Measurements from ENCODE around the gene DDX60.
"Not testable (repeated sequence)": the region's sequence is repeated elsewhere in the genome, so short reads cannot be mapped to it uniquely, and the experiment has no call there.

DDX60 gene

DNA sequence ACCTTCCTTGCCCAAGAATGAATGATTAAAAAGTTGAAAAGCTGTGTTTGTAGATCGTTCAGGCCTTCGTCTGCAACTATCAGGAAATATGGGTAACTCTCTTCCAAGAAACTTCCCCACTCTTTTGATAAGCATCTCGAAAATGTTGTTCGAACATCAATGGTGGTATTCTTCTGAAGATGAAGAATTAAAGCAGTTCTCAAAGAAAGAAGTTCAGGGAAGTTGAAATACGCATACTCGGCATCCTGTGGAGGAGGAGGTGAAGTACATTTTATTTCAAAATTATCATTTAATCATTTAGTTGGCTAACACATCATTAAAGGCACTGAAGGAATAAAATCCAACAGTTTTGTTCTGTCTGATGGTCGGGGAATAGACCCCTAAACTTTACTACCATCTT, 12.1 kb downstream of the DDX60 start:
- Histone ChIP-seq H3K27me3 (no peaks in the 10 kb centered on the region), H3K9me3 (no peaks in the 10 kb centered on the region), H3K4me1 (peaks cover 7% of the 10 kb centered on the region), H3K4me3 (ENCODE audit: low read depth, low read length) (no peak overlapping the region), H3K36me3 (no peaks in the 10 kb centered on the region)
- no peak for TF ChIP-seq CTCF (IDR thresholded peaks at IDR 0.05; ENCODE audit: low read depth, low read length)
- DNase-seq, result no peak

DNA sequence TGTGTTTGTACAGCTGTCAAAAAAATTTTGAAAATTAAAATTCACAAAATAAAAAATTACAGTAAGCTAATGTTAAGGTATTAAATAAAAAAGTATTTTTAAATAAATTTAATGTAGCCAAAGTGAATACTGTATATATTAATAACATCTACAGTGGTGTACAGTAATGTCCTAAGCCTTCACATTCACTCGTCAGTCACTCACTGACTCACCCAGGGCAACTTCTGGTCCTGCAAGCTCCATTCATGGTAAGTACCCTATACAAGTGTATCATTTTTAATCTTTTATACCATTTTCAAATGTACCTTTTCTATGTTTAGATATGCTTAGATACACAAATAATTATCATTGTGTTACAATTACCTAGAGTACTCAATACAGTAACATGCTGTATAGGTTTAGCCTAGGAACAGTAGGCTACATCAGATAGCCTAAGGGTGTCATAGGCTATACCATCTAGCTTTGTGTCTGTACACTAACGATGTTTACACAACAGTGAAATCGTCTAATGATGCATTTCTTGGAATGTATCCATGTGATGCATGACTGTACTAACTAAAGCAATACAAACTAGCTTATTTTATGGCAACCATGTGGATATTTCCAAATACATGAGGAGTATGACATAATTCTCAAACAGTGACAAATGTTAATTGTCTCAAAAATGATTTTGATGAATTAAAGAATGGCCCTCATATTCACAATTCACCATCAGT, 13.7 kb downstream of the DDX60 start:
- H3K27me3 ChIP-seq, result no peaks in the 10 kb centered on the region
- H3K4me3 ChIP-seq (ENCODE audit: low read depth, low read length), result no peak overlapping the region
- H3K9me3 ChIP-seq, result no peaks in the 10 kb centered on the region
- DNase-seq, result no peak
- TF ChIP-seq CTCF (IDR thresholded peaks at IDR 0.05; ENCODE audit: low read depth, low read length), result no peak
- H3K4me1 ChIP-seq, result peaks cover 1% of the 10 kb centered on the region
- H3K36me3 ChIP-seq, result no peaks in the 10 kb centered on the region

GRCh38 chr4:168303430-168303829, 15.1 kb downstream of the DDX60 start:
- not testable (repeated sequence) for H3K27me3 ChIP-seq; DNase-seq; H3K4me1 ChIP-seq; H3K36me3 ChIP-seq; H3K4me3 ChIP-seq (ENCODE audit: low read depth, low read length); H3K9me3 ChIP-seq

DNA sequence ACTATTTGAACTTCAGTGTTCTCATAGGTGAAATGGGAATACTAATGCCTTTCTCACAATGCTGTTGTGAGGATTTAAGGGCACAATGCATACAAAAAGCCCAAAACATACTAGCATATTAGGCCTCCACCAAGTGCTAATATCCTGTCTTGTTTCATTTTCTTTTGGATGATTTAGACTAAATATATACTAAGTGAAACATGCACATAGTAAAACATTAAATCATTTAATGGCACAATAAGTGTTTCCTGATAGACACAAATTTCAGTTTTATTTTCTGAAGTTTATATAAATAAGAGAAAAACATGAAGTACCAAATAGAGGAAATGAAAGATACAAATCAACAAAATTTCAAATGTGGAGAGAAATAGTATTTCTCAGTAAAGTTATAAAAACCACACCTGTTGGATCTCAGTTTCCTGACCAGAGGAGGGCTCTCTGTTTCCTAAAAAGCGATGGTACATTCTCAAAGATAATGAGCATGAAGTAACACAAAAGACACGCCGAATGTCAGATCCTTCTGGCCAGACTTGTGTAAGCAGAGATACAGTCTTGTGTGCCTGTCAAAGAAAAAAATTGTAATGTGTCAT, 25.1 kb downstream of the DDX60 start:
- TF ChIP-seq CTCF (IDR thresholded peaks at IDR 0.05; ENCODE audit: low read depth, low read length), result no peak
- no peaks in the 10 kb centered on the region for H3K27me3 ChIP-seq
- H3K4me1 ChIP-seq, result no peaks in the 10 kb centered on the region
- DNase-seq, result no peak
- H3K36me3 ChIP-seq, result no peaks in the 10 kb centered on the region
- H3K9me3 ChIP-seq, result no peaks in the 10 kb centered on the region
- H3K4me3 ChIP-seq (ENCODE audit: low read depth, low read length), result no peak overlapping the region

- H3K27me3 ChIP-seq, result no peaks in the 10 kb centered on the region
- DNase-seq, result no peak
- no peak overlapping the region for H3K4me3 ChIP-seq (ENCODE audit: low read depth, low read length)
- H3K4me1 ChIP-seq, result no peaks in the 10 kb centered on the region
- H3K36me3 ChIP-seq, result no peaks in the 10 kb centered on the region
- no peaks in the 10 kb centered on the region for H3K9me3 ChIP-seq
- TF ChIP-seq CTCF (IDR thresholded peaks at IDR 0.05; ENCODE audit: low read depth, low read length), result no peak
Observed at GRCh38 chr4:168291242-168291641, 27.3 kb downstream of the DDX60 start.

DNA sequence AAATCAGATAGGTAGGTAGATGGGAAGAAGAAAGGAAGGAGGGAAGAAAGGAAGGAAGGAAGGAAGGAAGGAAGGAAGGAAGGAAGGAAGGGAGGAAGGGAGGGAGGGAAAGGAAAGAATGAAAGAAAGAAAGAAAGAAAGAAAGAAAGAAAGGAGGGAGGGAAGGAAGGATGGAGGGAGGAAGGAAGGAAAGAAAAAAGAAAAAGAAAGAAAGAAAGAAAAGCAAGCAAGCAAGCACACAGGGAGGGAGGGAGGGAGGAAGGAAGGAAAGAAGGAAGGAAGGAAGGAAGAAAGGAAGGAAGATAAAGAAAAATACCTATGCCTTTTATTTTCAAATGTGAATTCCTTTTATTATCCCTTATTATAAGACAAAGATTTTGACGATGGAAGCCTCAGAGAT, 32.7 kb downstream of the DDX60 start:
- not testable (repeated sequence) for H3K9me3 ChIP-seq; H3K4me1 ChIP-seq; H3K4me3 ChIP-seq (ENCODE audit: low read depth, low read length); H3K36me3 ChIP-seq; H3K27me3 ChIP-seq; DNase-seq

GRCh38 chr4:168279556-168279955, 39.0 kb downstream of the DDX60 start:
- H3K4me1 ChIP-seq, result no peaks in the 10 kb centered on the region
- H3K36me3 ChIP-seq, result no peaks in the 10 kb centered on the region
- no peaks in the 10 kb centered on the region for H3K9me3 ChIP-seq
- H3K27me3 ChIP-seq, result no peaks in the 10 kb centered on the region
- no peak for DNase-seq
- H3K4me3 ChIP-seq (ENCODE audit: low read depth, low read length), result no peak overlapping the region
- TF ChIP-seq CTCF (IDR thresholded peaks at IDR 0.05; ENCODE audit: low read depth, low read length), result no peak
